IMR-90 (cell line): ENCODE data around the gene GRHL3.

Experiments used
- CTCF ChIP-seq: conservative IDR thresholded peaks from 2 replicates; pipeline ENCODE4 v1.5.1; 2012; ENCODE audit warnings: mild to moderate bottlenecking, low read depth, low read length, improper control_type of control experiment
- MAZ ChIP-seq: IDR thresholded peaks from 2 replicates; pipeline ENCODE4 v1.6.1; 2012; ENCODE audit warnings: low read depth, mild to moderate bottlenecking, low read length, improper control_type of control experiment, moderate library complexity, borderline replicate concordance
- POLR2A ChIP-seq: IDR thresholded peaks from 2 replicates; pipeline ENCODE4 v1.6.1; 2012; ENCODE audit warnings: mild to moderate bottlenecking, low read depth, low read length

GRCh38 chr1:24327486-24327885 lies 8.3 kb downstream of the GRHL3 start:
- TF ChIP-seq CTCF (no peak), POLR2A (no peak), MAZ (no peak)
